HepG2 (cell line): ENCODE results near the gene SLC22A23. TPM values are rescaled to one million over a fixed set of nuclear protein-coding genes. Genes with fewer than 3 reads are reported as not detected.
A peak's percentile ranks its signal among the peaks of the same experiment; 100 is the strongest.

ENCODE experiments used
- BRD4 ChIP-seq: sonication (generic); formaldehyde crosslinking; IDR thresholded peaks from 2 replicates; pipeline ENCODE4 v1.4.0; 2020; ENCODE audit warnings: missing genetic modification reagents
- CBX2 ChIP-seq, 2 experiments: fragments of 200-600 bp in 1 of 2; sonication (generic); formaldehyde crosslinking in 1 of 2; IDR thresholded peaks; 2 replicates each; pipeline versions ENCODE4 v1.7.0 to v1.8.1; 2018 to 2022; ENCODE audit warnings: low read depth in 2 of 2, low read length in 1 of 2, mild to moderate bottlenecking in 1 of 2, missing genetic modification reagents in 1 of 2
- DMTF1 ChIP-seq: sonication (generic); formaldehyde crosslinking; IDR thresholded peaks from 2 replicates; pipeline ENCODE4 v1.4.0; 2020; ENCODE audit warnings: mild to moderate bottlenecking, missing genetic modification reagents
- HDAC6 ChIP-seq: fragments of 200-600 bp; sonication (generic); IDR thresholded peaks from 2 replicates; pipeline ENCODE4 v1.7.0; 2017; ENCODE audit warnings: mild to moderate bottlenecking, antibody characterized with exemption, low read length, low read depth
- HES4 ChIP-seq: sonication (generic); formaldehyde crosslinking; IDR thresholded peaks from 2 replicates; pipeline ENCODE4 v1.9.0; 2021; ENCODE audit warnings: mild to moderate bottlenecking, missing genetic modification reagents, borderline replicate concordance
- KLF15 ChIP-seq: sonication (generic); formaldehyde crosslinking; IDR thresholded peaks from 2 replicates; pipeline ENCODE4 v1.8.1; 2023; ENCODE audit warnings: borderline replicate concordance, mild to moderate bottlenecking, inconsistent platforms, missing genetic modification reagents, mixed read lengths
- MXD4 ChIP-seq: IDR thresholded peaks from 2 replicates; pipeline ENCODE4 v1.6.1; 2016; ENCODE audit warnings: mild to moderate bottlenecking, missing biosample characterization, missing genetic modification reagents
- MXI1 ChIP-seq: IDR thresholded peaks from 3 replicates; pipeline ENCODE4 v1.6.1; 2012; ENCODE audit warnings: low read depth, low read length, inconsistent platforms, borderline replicate concordance
- NCOA1 ChIP-seq: sonication (generic); formaldehyde crosslinking; IDR thresholded peaks from 2 replicates; pipeline ENCODE4 v1.9.0; 2021; ENCODE audit warnings: missing genetic modification reagents
- NR2F2 ChIP-seq: IDR thresholded peaks from 2 replicates; pipeline ENCODE4 v1.6.1; 2012; ENCODE audit warnings: low read depth, inconsistent platforms, borderline replicate concordance
- RFX5 ChIP-seq: IDR thresholded peaks from 2 replicates; pipeline ENCODE4 v1.6.1; 2011; ENCODE audit warnings: low read depth, low read length, improper control_type of control experiment
- SOX6 ChIP-seq, 2 experiments: fragments of 450-650 bp in 1 of 2; sonication (generic) in 1 of 2; formaldehyde crosslinking in 1 of 2; IDR thresholded peaks; 2 replicates each; pipeline versions ENCODE4 v1.4.0 to v1.6.1; 2017 to 2020; ENCODE audit warnings: antibody characterized with exemption in 1 of 2, mild to moderate bottlenecking in 1 of 2, missing genetic modification reagents in 1 of 2
- SP4 ChIP-seq: sonication (generic); formaldehyde crosslinking; IDR thresholded peaks from 2 replicates; pipeline ENCODE4 v1.8.1; 2023; ENCODE audit warnings: mild to moderate bottlenecking, missing genetic modification reagents
- TBX2 ChIP-seq: sonication (generic); formaldehyde crosslinking; IDR thresholded peaks from 2 replicates; pipeline ENCODE4 v1.5.0; 2020; ENCODE audit warnings: missing genetic modification reagents, mild to moderate bottlenecking, borderline replicate concordance
- ZEB1 ChIP-seq: IDR thresholded peaks from 2 replicates; pipeline ENCODE4 v1.6.1; 2012; ENCODE audit warnings: mild to moderate bottlenecking, low read depth, inconsistent platforms; ENCODE audit not compliant: insufficient replicate concordance
- ZFYVE20 ChIP-seq: sonication (generic); formaldehyde crosslinking; IDR thresholded peaks from 2 replicates; pipeline ENCODE4 v1.8.0; 2023; ENCODE audit warnings: low read depth, mild to moderate bottlenecking, moderate library complexity, missing genetic modification reagents, borderline replicate concordance
- ZNF264 ChIP-seq: sonication (generic); formaldehyde crosslinking; IDR thresholded peaks from 2 replicates; pipeline ENCODE4 v1.4.0; 2020; ENCODE audit warnings: missing genetic modification reagents
- ZNF34 ChIP-seq: sonication (generic); formaldehyde crosslinking; IDR thresholded peaks from 2 replicates; pipeline ENCODE4 v1.4.0; 2020; ENCODE audit warnings: mild to moderate bottlenecking, missing genetic modification reagents, borderline replicate concordance
- ZNF451 ChIP-seq: sonication (generic); formaldehyde crosslinking; IDR thresholded peaks from 2 replicates; pipeline ENCODE4 v1.5.0; 2020; ENCODE audit warnings: mild to moderate bottlenecking, missing genetic modification reagents
- ZNF543 ChIP-seq: sonication (generic); formaldehyde crosslinking; IDR thresholded peaks from 2 replicates; pipeline ENCODE4 v1.4.0; 2020; ENCODE audit warnings: mild to moderate bottlenecking, missing genetic modification reagents
- polyA plus RNA-seq, 8 experiments: library from polyadenylated mRNA; depleted of rRNA in 3 of 8; stranded (reverse) in 7 of 8; unstranded in 1 of 8; fragments of >200 nt; fragmentation: Illumina TruSeq in 4 of 8; extraction: Trizol in 4 of 8; gene quantifications; 2 replicates each; pipeline versions ENCODE4 v1.2.1 to v1.2.3, GENCODE V29; 2011 to 2016; ENCODE audit warnings: low read depth in 4 of 8, missing spikeins in 1 of 8, mixed read lengths in 1 of 8; ENCODE audit not compliant: insufficient read depth in 1 of 8
- total RNA-seq, 5 experiments: library from RNA; depleted of rRNA; stranded (reverse); fragments of >200 nt; fragmentation: Illumina TruSeq; extraction: Trizol; gene quantifications; 2 replicates each; pipeline ENCODE4 v1.2.3, GENCODE V29; 2016; ENCODE audit warnings: low read depth in 1 of 5
- TF ChIP-seq, protein P1 (sequence below): sonication (generic); formaldehyde crosslinking; IDR thresholded peaks from 2 replicates; pipeline ENCODE4 v1.4.0; 2020; ENCODE audit warnings: missing genetic modification reagents
- TF ChIP-seq, protein P2 (sequence below): sonication (generic); formaldehyde crosslinking; IDR thresholded peaks from 2 replicates; pipeline ENCODE4 v1.5.0; 2020; ENCODE audit warnings: mild to moderate bottlenecking, missing genetic modification reagents

SLC22A23 gene
- total and polyA plus RNA-seq, 2 of the 13 experiments (the other 11 are each of a cell fraction or from before 2014, with no cell fraction given): 11.8 to 17.5 TPM

DNA sequence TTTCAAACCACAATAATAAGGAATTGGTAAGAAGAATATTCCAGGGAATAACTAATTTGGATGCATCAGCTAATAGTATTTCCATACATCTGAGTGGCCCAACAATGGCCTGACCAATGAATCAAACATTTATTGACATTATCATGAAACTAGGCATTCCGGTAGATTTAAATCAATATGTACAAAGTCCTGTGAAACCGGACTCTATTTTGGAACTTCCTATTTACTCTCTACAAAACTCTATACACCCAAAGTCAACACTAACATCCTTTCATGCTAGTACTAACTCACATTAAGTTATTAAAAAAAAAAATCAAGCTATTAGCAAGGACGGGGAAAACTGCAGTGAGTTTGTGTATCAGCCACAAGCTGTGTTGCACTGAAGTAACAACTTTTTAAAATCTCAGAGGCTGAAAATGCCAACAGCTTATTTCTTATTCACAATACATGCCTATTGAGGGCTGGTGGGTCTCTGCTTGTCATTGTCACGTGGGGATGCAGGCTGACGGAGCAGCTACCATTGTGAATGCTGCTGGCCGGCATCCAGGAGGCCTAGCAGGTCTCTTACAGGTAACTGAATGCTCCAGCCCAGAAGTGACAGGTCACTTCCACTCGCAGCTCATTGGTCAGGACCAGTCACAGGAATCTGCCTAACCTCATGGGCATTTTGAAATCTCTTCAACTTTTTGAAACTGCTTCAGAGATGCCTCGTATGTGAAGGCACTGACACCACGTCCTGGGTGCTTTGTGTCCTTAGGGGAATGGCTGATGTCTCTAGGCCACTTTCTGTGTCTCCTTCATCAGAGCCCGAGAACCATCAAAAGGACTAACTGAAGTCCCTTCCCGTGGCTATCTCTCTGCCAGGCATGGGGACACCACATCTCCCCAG, 76.3 kb downstream of the SLC22A23 start (continued):
- TF ChIP-seq KLF15 (CRISPR knock-in tag) (no peak), ZNF543 (no peak), SP4 (0 out of 2 replicates have a peak, but pooled peaks have one; percentile 44), HDAC6 (no peak), ZFYVE20 (CRISPR knock-in tag) (no peak), TBX2 (CRISPR knock-in tag) (peak; percentile 56; the same call in 1 of the 2 replicates), MXI1 (peak; percentile 74; the same call in 1 of the 3 replicates), DMTF1 (CRISPR knock-in tag) (no peak), SOX6 (IDR thresholded peaks at IDR 0.05) (no peak), SOX6 (CRISPR knock-in tag; IDR thresholded peaks at IDR 0.05) (peak; percentile 92), NCOA1 (peak; percentile 24; the same call in 1 of the 2 replicates), MXD4 (CRISPR knock-in tag) (peak; percentile 46; the same call in 1 of the 2 replicates), ZNF34 (0 out of 2 replicates have a peak, but pooled peaks have one; percentile 74), CBX2 (IDR thresholded peaks at IDR 0.05; ENCODE audit: low read depth, low read length) (no peak), CBX2 (CRISPR knock-in tag; IDR thresholded peaks at IDR 0.05; ENCODE audit: low read depth) (no peak), ZNF451 (no peak; the same call in 1 of the 2 replicates), RFX5 (no peak), ZNF264 (CRISPR knock-in tag) (no peak), ZEB1 (peak; percentile 99), BRD4 (CRISPR knock-in tag) (peak; percentile 36; the same call in 1 of the 2 replicates), HES4 (CRISPR knock-in tag) (0 out of 2 replicates have a peak, but pooled peaks have one; percentile 27), NR2F2 (peak; percentile 89)
- TF ChIP-seq, protein P1, sequence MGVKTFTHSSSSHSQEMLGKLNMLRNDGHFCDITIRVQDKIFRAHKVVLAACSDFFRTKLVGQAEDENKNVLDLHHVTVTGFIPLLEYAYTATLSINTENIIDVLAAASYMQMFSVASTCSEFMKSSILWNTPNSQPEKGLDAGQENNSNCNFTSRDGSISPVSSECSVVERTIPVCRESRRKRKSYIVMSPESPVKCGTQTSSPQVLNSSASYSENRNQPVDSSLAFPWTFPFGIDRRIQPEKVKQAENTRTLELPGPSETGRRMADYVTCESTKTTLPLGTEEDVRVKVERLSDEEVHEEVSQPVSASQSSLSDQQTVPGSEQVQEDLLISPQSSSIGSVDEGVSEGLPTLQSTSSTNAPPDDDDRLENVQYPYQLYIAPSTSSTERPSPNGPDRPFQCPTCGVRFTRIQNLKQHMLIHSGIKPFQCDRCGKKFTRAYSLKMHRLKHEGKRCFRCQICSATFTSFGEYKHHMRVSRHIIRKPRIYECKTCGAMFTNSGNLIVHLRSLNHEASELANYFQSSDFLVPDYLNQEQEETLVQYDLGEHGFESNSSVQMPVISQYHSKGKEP (CRISPR knock-in tag): no peak
- TF ChIP-seq, protein P2, sequence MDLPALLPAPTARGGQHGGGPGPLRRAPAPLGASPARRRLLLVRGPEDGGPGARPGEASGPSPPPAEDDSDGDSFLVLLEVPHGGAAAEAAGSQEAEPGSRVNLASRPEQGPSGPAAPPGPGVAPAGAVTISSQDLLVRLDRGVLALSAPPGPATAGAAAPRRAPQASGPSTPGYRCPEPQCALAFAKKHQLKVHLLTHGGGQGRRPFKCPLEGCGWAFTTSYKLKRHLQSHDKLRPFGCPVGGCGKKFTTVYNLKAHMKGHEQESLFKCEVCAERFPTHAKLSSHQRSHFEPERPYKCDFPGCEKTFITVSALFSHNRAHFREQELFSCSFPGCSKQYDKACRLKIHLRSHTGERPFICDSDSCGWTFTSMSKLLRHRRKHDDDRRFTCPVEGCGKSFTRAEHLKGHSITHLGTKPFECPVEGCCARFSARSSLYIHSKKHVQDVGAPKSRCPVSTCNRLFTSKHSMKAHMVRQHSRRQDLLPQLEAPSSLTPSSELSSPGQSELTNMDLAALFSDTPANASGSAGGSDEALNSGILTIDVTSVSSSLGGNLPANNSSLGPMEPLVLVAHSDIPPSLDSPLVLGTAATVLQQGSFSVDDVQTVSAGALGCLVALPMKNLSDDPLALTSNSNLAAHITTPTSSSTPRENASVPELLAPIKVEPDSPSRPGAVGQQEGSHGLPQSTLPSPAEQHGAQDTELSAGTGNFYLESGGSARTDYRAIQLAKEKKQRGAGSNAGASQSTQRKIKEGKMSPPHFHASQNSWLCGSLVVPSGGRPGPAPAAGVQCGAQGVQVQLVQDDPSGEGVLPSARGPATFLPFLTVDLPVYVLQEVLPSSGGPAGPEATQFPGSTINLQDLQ (CRISPR knock-in tag): no peak
